Measurements from ENCODE around the gene WNT8B. TPM values are rescaled to one million over a fixed set of nuclear protein-coding genes. Genes with fewer than 3 reads are reported as not detected.

The WNT8B gene
- total RNA-seq: not detected
- long read RNA-seq: 0 reads

GRCh38 chr10:100462709-100463108 is at the start of gene WNT8B:
WNT8B (plus strand) TSS chr10:100463009; CDS start chr10:100463169, 160 bp downstream.
- H3K27me3 ChIP-seq (ENCODE audit: low read depth): peaks cover 29% of the 10 kb centered on the region
- TF ChIP-seq CTCF (IDR thresholded peaks at IDR 0.05; ENCODE audit: borderline replicate concordance): no peak
- intact Hi-C loops (cut with micrococcal nuclease): no loop called here
- no peaks in the 10 kb centered on the region for H3K4me1 ChIP-seq
- no peaks in the 10 kb centered on the region for H3K36me3 ChIP-seq
- no peak within 1 kb of the TSS for H3K27ac ChIP-seq (replicated peaks)
- no peak for DNase-seq
- H3K9me3 ChIP-seq (replicated peaks): no peaks in the 10 kb centered on the region
- H3K4me3 ChIP-seq: no peak within 1 kb of the TSS

- intact Hi-C loops (cut with micrococcal nuclease): no loop called here
- no peak overlapping the region for H3K27ac ChIP-seq (replicated peaks)
- H3K9me3 ChIP-seq (replicated peaks): peaks cover 12% of the 10 kb centered on the region
- TF ChIP-seq CTCF (IDR thresholded peaks at IDR 0.05; ENCODE audit: borderline replicate concordance): no peak
- peaks cover 14% of the 10 kb centered on the region for H3K27me3 ChIP-seq (ENCODE audit: low read depth)
- H3K4me3 ChIP-seq: no peak overlapping the region
- H3K4me1 ChIP-seq: no peaks in the 10 kb centered on the region
- H3K36me3 ChIP-seq: no peaks in the 10 kb centered on the region
- DNase-seq: no peak
Measured at GRCh38 chr10:100413173-100413572, 49.6 kb upstream of the WNT8B start.

- no peaks in the 10 kb centered on the region for H3K4me1 ChIP-seq
- no peak for DNase-seq
- H3K36me3 ChIP-seq: no peaks in the 10 kb centered on the region
- no peaks in the 10 kb centered on the region for H3K9me3 ChIP-seq (replicated peaks)
- intact Hi-C loops (cut with micrococcal nuclease): no loop called here
- H3K27ac ChIP-seq (replicated peaks): no peak overlapping the region
- H3K4me3 ChIP-seq: no peak overlapping the region
- TF ChIP-seq CTCF (IDR thresholded peaks at IDR 0.05; ENCODE audit: borderline replicate concordance): no peak
- peaks cover 43% of the 10 kb centered on the region for H3K27me3 ChIP-seq (ENCODE audit: low read depth)
Measured at GRCh38 chr10:100419911-100420449, 42.8 kb upstream of the WNT8B start.

- Histone ChIP-seq H3K36me3 (no peaks in the 10 kb centered on the region), H3K4me1 (no peaks in the 10 kb centered on the region), H3K9me3 (replicated peaks) (no peaks in the 10 kb centered on the region), H3K27me3 (ENCODE audit: low read depth) (peaks cover 15% of the 10 kb centered on the region), H3K27ac (replicated peaks) (no peak overlapping the region), H3K4me3 (no peak overlapping the region)
- no peak for DNase-seq
- intact Hi-C loops (cut with micrococcal nuclease): no loop called here
- TF ChIP-seq CTCF (IDR thresholded peaks at IDR 0.05; ENCODE audit: borderline replicate concordance): no peak
Measured at GRCh38 chr10:100427374-100427773, 35.4 kb upstream of the WNT8B start.

- Histone ChIP-seq H3K9me3 (replicated peaks) (no peaks in the 10 kb centered on the region), H3K27me3 (ENCODE audit: low read depth) (peaks cover 27% of the 10 kb centered on the region), H3K4me3 (no peak overlapping the region), H3K27ac (replicated peaks) (no peak overlapping the region), H3K4me1 (no peaks in the 10 kb centered on the region), H3K36me3 (no peaks in the 10 kb centered on the region)
- peak; percentile 86 for DNase-seq
- peak; percentile 98 for TF ChIP-seq CTCF (IDR thresholded peaks at IDR 0.05; ENCODE audit: borderline replicate concordance)
- intact Hi-C loops (cut with micrococcal nuclease): loop anchor here (2.0 kb wide), 1 partner anchor 95 kb away; no protein-coding TSS in a partner anchor
Measured at GRCh38 chr10:100433253-100434240, 29.3 kb upstream of the WNT8B start.

Data from left ventricle myocardium inferior (tissue), 1 donor.